NT2/D1 (cell line): Measurements from ENCODE around the gene LDLRAD4.

Experiments
- SUZ12 ChIP-seq: IDR thresholded peaks from 2 replicates; pipeline ENCODE4 v1.6.1; 2011; ENCODE audit not compliant: insufficient read length, insufficient read depth; ENCODE audit errors: extremely low read depth
- ZNF274 ChIP-seq: IDR thresholded peaks from 2 replicates; pipeline ENCODE4 v1.6.1; 2011; ENCODE audit warnings: mild to moderate bottlenecking, low read depth, low read length

- TF ChIP-seq SUZ12 (no peak), ZNF274 (no peak)
These were observed 222.0 kb downstream of the LDLRAD4 start for GRCh38 chr18:13440277-13441248.
